HEK293T (cell line): Measurements from ENCODE around the gene ENDOU.

Experiments used
- BHLHE40 ChIP-seq: fragments of 450-650 bp; IDR thresholded peaks from 2 replicates; pipeline ENCODE4 v1.6.1; 2016; ENCODE audit warnings: mild to moderate bottlenecking, moderate library complexity, borderline replicate concordance
- ELF4 ChIP-seq: fragments of 450-650 bp; IDR thresholded peaks from 2 replicates; pipeline ENCODE4 v1.6.1; 2017; ENCODE audit warnings: antibody characterized with exemption
- FOXA1 ChIP-seq: fragments of 450-650 bp; IDR thresholded peaks from 2 replicates; pipeline ENCODE4 v1.6.1; 2016; ENCODE audit warnings: mild to moderate bottlenecking
- FOXK2 ChIP-seq: fragments of 450-650 bp; IDR thresholded peaks from 2 replicates; pipeline ENCODE4 v1.6.1; 2016; ENCODE audit warnings: mild to moderate bottlenecking
- FOXM1 ChIP-seq: fragments of 450-650 bp; IDR thresholded peaks from 2 replicates; pipeline ENCODE4 v1.6.1; 2017; ENCODE audit warnings: mild to moderate bottlenecking, borderline replicate concordance
- SP1 ChIP-seq: fragments of 450-650 bp; IDR thresholded peaks from 2 replicates; pipeline ENCODE4 v1.6.1; 2017
- TF ChIP-seq, protein P1 (sequence below): fragments of 450-650 bp; IDR thresholded peaks from 2 replicates; pipeline ENCODE4 v1.6.1; 2016

DNA sequence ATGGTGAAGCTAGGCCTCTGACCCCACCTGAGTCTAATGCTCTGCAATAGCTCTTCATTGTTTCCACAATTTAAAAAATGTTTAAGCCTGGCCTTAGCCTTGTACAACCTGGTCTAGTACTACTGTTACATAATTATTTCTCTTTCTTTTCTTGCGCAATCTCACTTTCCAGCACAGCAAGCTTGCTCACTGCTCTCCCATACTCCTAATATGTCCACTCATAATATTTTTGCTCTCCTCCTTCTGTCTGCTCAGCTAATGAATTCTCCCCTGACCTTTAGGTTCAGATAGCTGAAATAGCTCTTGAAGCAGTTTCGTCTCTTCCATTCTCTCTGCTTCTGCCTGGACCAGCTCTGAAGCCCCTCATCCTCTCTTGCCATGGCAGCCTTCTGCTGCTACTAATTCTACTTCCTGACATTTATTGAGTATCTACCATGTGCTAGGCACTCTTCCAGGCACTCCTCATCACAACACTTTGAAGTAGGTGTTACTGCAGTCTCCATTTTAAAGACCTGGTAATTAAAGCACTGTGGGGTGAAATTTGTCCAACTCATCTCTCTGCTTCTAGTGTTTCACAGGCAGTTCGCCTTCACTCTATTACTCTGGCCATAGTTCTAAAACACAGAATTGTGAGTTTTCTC, 44.9 kb upstream of the ENDOU start:
- TF ChIP-seq FOXM1 (no peak), FOXK2 (no peak), FOXA1 (no peak), ELF4 (no peak), BHLHE40 (no peak), SP1 (no peak)
- TF ChIP-seq, protein P1, sequence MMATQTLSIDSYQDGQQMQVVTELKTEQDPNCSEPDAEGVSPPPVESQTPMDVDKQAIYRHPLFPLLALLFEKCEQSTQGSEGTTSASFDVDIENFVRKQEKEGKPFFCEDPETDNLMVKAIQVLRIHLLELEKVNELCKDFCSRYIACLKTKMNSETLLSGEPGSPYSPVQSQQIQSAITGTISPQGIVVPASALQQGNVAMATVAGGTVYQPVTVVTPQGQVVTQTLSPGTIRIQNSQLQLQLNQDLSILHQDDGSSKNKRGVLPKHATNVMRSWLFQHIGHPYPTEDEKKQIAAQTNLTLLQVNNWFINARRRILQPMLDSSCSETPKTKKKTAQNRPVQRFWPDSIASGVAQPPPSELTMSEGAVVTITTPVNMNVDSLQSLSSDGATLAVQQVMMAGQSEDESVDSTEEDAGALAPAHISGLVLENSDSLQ, result no peak
